ENCODE measurements around the gene KCTD11.
"Not testable (repeated sequence)": the region's sequence is repeated elsewhere in the genome, so short reads cannot be mapped to it uniquely, and the experiment has no call there.

KCTD11 gene

GRCh38 chr17:7357381-7357780 lies 5.4 kb downstream of the KCTD11 start:
- Histone ChIP-seq H3K9ac (ENCODE audit: low read length) (no peak overlapping the region), H3K4me3 (ENCODE audit: low read depth, low read length, poor library complexity, severe bottlenecking) (no peak overlapping the region), H3K79me2 (ENCODE audit: insufficient read depth, low read length) (no peaks in the 10 kb centered on the region), H3K9me3 (ENCODE audit: low read length) (no peaks in the 10 kb centered on the region), H3K27ac (ENCODE audit: low read depth, low read length, poor library complexity, severe bottlenecking) (no peak overlapping the region), H3K9me2 (ENCODE audit: low read depth, low read length) (no peaks in the 10 kb centered on the region), H3K27me3 (ENCODE audit: insufficient read depth, low read length) (peaks cover 5% of the 10 kb centered on the region; the same call in 1 of the 2 replicates), H3K36me3 (ENCODE audit: insufficient read depth, low read length) (no peaks in the 10 kb centered on the region), H4K20me1 (ENCODE audit: insufficient read depth, low read length) (no peaks in the 10 kb centered on the region), H3K4me1 (ENCODE audit: insufficient read depth, low read length, severe bottlenecking) (peaks cover 8% of the 10 kb centered on the region), H3K4me2 (ENCODE audit: low read length) (no peak overlapping the region), H3F3A (ENCODE audit: insufficient read depth, low read length) (no peaks in the 10 kb centered on the region), H2AFZ (ENCODE audit: low read length) (no peak overlapping the region)
- TF ChIP-seq EZH2 (IDR thresholded peaks at IDR 0.05; ENCODE audit: borderline replicate concordance, low read length), result no peak
- TF ChIP-seq CTCF (IDR thresholded peaks at IDR 0.05; ENCODE audit: low read length), result no peak

DNA sequence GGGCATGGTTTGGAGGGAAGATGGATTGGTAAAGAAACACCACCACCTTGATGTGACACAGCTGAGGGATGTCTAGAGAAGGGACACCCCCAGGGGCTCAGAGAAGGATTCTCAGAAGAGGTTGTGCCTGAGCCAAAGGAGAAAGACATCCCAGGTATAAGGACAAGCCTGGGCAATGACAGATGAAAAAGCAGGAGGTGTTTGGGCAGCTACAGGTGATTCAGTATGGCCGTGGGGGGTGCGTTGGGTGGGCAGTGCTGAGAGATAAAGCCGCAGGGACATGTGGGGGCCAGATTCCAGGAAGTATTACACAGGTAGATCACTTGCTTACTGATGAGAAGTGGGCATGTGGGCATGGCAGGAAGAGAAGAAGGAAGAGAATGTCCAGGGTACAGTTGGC lies 9.9 kb downstream of the KCTD11 start:
- H3K4me1 ChIP-seq (ENCODE audit: insufficient read depth, low read length, severe bottlenecking), result no peaks in the 10 kb centered on the region
- H3K27me3 ChIP-seq (ENCODE audit: insufficient read depth, low read length), result peaks cover 10% of the 10 kb centered on the region; the same call in 1 of the 2 replicates
- no peaks in the 10 kb centered on the region for H4K20me1 ChIP-seq (ENCODE audit: insufficient read depth, low read length)
- H2AFZ ChIP-seq (ENCODE audit: low read length), result no peak overlapping the region
- no peak overlapping the region for H3K4me2 ChIP-seq (ENCODE audit: low read length)
- no peaks in the 10 kb centered on the region for H3K9me3 ChIP-seq (ENCODE audit: low read length)
- H3K27ac ChIP-seq (ENCODE audit: low read depth, low read length, poor library complexity, severe bottlenecking), result no peak overlapping the region
- no peaks in the 10 kb centered on the region for H3K36me3 ChIP-seq (ENCODE audit: insufficient read depth, low read length)
- no peaks in the 10 kb centered on the region for H3K9me2 ChIP-seq (ENCODE audit: low read depth, low read length)
- H3K9ac ChIP-seq (ENCODE audit: low read length), result no peak overlapping the region
- H3F3A ChIP-seq (ENCODE audit: insufficient read depth, low read length), result no peaks in the 10 kb centered on the region
- no peaks in the 10 kb centered on the region for H3K79me2 ChIP-seq (ENCODE audit: insufficient read depth, low read length)
- no peak overlapping the region for H3K4me3 ChIP-seq (ENCODE audit: low read depth, low read length, poor library complexity, severe bottlenecking)
- TF ChIP-seq EZH2 (IDR thresholded peaks at IDR 0.05; ENCODE audit: borderline replicate concordance, low read length), result no peak
- TF ChIP-seq CTCF (IDR thresholded peaks at IDR 0.05; ENCODE audit: low read length), result no peak

GRCh38 chr17:7363311-7363710 lies 11.3 kb downstream of the KCTD11 start:
- Histone ChIP-seq H3K27ac (ENCODE audit: low read depth, low read length, poor library complexity, severe bottlenecking) (no peak overlapping the region), H3K9ac (ENCODE audit: low read length) (no peak overlapping the region), H3F3A (ENCODE audit: insufficient read depth, low read length) (no peaks in the 10 kb centered on the region), H3K36me3 (ENCODE audit: insufficient read depth, low read length) (no peaks in the 10 kb centered on the region), H4K20me1 (ENCODE audit: insufficient read depth, low read length) (no peaks in the 10 kb centered on the region), H2AFZ (ENCODE audit: low read length) (no peak overlapping the region), H3K4me3 (ENCODE audit: low read depth, low read length, poor library complexity, severe bottlenecking) (no peak overlapping the region), H3K9me3 (ENCODE audit: low read length) (no peaks in the 10 kb centered on the region), H3K9me2 (ENCODE audit: low read depth, low read length) (no peaks in the 10 kb centered on the region), H3K4me2 (ENCODE audit: low read length) (no peak overlapping the region), H3K4me1 (ENCODE audit: insufficient read depth, low read length, severe bottlenecking) (no peaks in the 10 kb centered on the region), H3K27me3 (ENCODE audit: insufficient read depth, low read length) (peaks cover 10% of the 10 kb centered on the region; the same call in 1 of the 2 replicates), H3K79me2 (ENCODE audit: insufficient read depth, low read length) (no peaks in the 10 kb centered on the region)
- TF ChIP-seq CTCF (IDR thresholded peaks at IDR 0.05; ENCODE audit: low read length), result no peak
- no peak for TF ChIP-seq EZH2 (IDR thresholded peaks at IDR 0.05; ENCODE audit: borderline replicate concordance, low read length)

- H3F3A ChIP-seq (ENCODE audit: insufficient read depth, low read length); H3K9me2 ChIP-seq (ENCODE audit: low read depth, low read length); H3K27me3 ChIP-seq (ENCODE audit: insufficient read depth, low read length); H3K4me1 ChIP-seq (ENCODE audit: insufficient read depth, low read length, severe bottlenecking); H3K79me2 ChIP-seq (ENCODE audit: insufficient read depth, low read length); H3K4me2 ChIP-seq (ENCODE audit: low read length); H4K20me1 ChIP-seq (ENCODE audit: insufficient read depth, low read length); H2AFZ ChIP-seq (ENCODE audit: low read length); H3K9ac ChIP-seq (ENCODE audit: low read length); H3K4me3 ChIP-seq (ENCODE audit: low read depth, low read length, poor library complexity, severe bottlenecking); H3K36me3 ChIP-seq (ENCODE audit: insufficient read depth, low read length); H3K27ac ChIP-seq (ENCODE audit: low read depth, low read length, poor library complexity, severe bottlenecking); H3K9me3 ChIP-seq (ENCODE audit: low read length): not testable (repeated sequence)
Measured at GRCh38 chr17:7365963-7366362, 14.0 kb downstream of the KCTD11 start.
